Activated CD4-positive, alpha-beta T cell treated with anti-CD3 and anti-CD28 coated beads, Interleukin-2, amount 10 ng/mL, durations not matched to agents 7 days and 5 days (primary cell): Measurements from ENCODE around the gene RGS3. TPM values are rescaled to one million over a fixed set of nuclear protein-coding genes. Genes with fewer than 3 reads are reported as not detected.

ENCODE experiments used
- CTCF ChIA-PET: fragments of 350-600 bp; sonication (Branson Sonifier 250); formaldehyde crosslinking; loops from one replicate; lab custom pipeline; 2021; ENCODE audit warnings: antibody characterized with exemption; lab: Charles Lee
- POLR2A ChIA-PET: fragments of 350-600 bp; sonication (Branson Sonifier 250); formaldehyde crosslinking; loops from one replicate; lab custom pipeline; 2021; ENCODE audit warnings: antibody characterized with exemption; lab: Charles Lee
- DNase-seq: peaks from one replicate; pipeline ENCODE4 v3.0.0-alpha.2; 2020
- H3K27ac Mint-ChIP-seq: one replicate; pipeline ENCODE4 v1.8.0; 2021; ENCODE audit warnings: mild to moderate bottlenecking, moderate library complexity, mixed read lengths
- H3K27me3 Mint-ChIP-seq: one replicate; pipeline ENCODE4 v1.8.0; 2021; ENCODE audit warnings: mixed read lengths
- H3K36me3 Mint-ChIP-seq: one replicate; pipeline ENCODE4 v1.8.0; 2021; ENCODE audit warnings: low read depth, mixed read lengths
- H3K4me1 Mint-ChIP-seq: one replicate; pipeline ENCODE4 v1.8.0; 2021; ENCODE audit warnings: mixed read lengths
- H3K4me3 Mint-ChIP-seq: one replicate; pipeline ENCODE4 v1.8.0; 2021; ENCODE audit warnings: mild to moderate bottlenecking, moderate library complexity, mixed read lengths
- H3K9me3 Mint-ChIP-seq: one replicate; pipeline ENCODE4 v1.8.0; 2021; ENCODE audit warnings: mixed read lengths
- total RNA-seq, 2 experiments: library from RNA; stranded (reverse); gene quantifications; one replicate each; pipeline ENCODE4 v1.2.3, GENCODE V29; 2021

RGS3 gene
- total RNA-seq, 2 experiments from 2014 or later = 41.5 to 41.6 TPM

- POLR2A ChIA-PET = no interaction called here
- H3K27me3 Mint-ChIP-seq = no peaks in the 10 kb centered on the region
- peaks cover 46% of the 10 kb centered on the region for H3K4me1 Mint-ChIP-seq
- peak overlapping the region; percentile 17 for H3K27ac Mint-ChIP-seq
- no peaks in the 10 kb centered on the region for H3K36me3 Mint-ChIP-seq
- DNase-seq = no peak
- no peak overlapping the region for H3K4me3 Mint-ChIP-seq
- no peaks in the 10 kb centered on the region for H3K9me3 Mint-ChIP-seq
- CTCF ChIA-PET = interaction anchor here (1.2 to 1.6 kb wide), 2 partner anchors 9 kb away, joined by 4 to 6 read pairs; no protein-coding TSS in a partner anchor
Measured at GRCh38 chr9:113509463-113509862, 45.9 kb downstream of the RGS3 start.

DNA sequence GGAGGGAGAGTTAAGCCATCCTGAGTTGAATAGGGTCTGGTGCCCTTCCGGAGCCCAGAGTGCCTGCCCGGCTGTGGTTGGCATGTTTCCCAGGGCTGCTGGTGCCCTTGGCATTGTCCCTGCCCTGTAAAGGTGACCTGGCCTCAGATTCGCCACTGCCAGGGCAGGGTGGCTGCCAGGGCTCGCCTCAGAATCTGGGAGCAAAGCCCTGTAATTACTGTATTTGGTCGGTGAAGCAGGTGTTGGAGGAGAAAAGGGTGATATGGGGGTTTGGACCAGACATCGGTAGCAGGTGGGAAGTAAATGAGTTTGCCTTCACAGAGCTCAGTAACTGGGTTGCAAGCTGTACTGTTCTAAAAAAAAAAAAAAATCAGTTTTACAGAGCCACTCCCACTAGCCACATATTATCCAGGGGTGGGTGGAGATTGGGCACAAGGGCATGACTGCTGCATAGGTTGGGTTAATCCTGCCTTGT lies 47.6 kb downstream of the RGS3 start:
- Mint-ChIP-seq H3K36me3 (no peaks in the 10 kb centered on the region), H3K4me1 (peaks cover 55% of the 10 kb centered on the region), H3K27me3 (no peaks in the 10 kb centered on the region), H3K4me3 (no peak overlapping the region), H3K9me3 (no peaks in the 10 kb centered on the region), H3K27ac (peak overlapping the region; percentile 95)
- ChIA-PET CTCF (interaction anchor here (1.2 kb wide), 1 partner anchor 72 kb away, joined by 3 read pairs; no protein-coding TSS in a partner anchor), POLR2A (no interaction called here)
- DNase-seq = no peak

- peaks cover 63% of the 10 kb centered on the region for H3K4me1 Mint-ChIP-seq
- peak overlapping the region; percentile 95 for H3K27ac Mint-ChIP-seq
- H3K9me3 Mint-ChIP-seq = no peaks in the 10 kb centered on the region
- POLR2A ChIA-PET = interaction anchor here (0.8 to 1.6 kb wide), 2 partner anchors 12 to 67 kb away, joined by 3 to 8 read pairs; no protein-coding TSS in a partner anchor
- peak; percentile 73 for DNase-seq
- CTCF ChIA-PET = interaction anchor here (0.6 to 1.4 kb wide), 6 partner anchors 8 to 105 kb away, joined by 3 to 5 read pairs (median 4); no protein-coding TSS in a partner anchor
- no peaks in the 10 kb centered on the region for H3K36me3 Mint-ChIP-seq
- H3K27me3 Mint-ChIP-seq = no peaks in the 10 kb centered on the region
- H3K4me3 Mint-ChIP-seq = peak overlapping the region; percentile 56
Measured at GRCh38 chr9:113511856-113512761, 48.6 kb downstream of the RGS3 start.

DNA sequence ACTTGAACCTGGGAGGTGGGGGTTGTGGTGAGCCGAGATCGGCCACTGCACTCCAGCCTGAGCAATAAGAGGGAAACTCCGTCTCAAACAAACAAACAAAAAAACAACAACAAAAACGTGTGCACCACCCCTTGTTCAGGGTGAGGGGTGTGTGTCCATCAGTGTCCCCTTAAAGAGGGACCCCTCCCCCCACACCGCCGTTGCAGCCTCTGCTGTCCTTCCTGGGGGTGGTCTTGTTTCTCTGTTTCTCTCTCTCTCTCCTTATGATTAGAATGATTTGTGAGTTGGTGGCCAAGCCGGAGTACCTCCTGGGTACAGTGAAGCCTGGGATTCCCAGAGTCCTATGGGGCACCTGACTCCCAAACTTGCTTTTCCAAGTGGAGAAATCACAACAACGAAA lies 49.6 kb downstream of the RGS3 start:
- Mint-ChIP-seq H3K4me3 (peak overlapping the region; percentile 58), H3K27ac (peak overlapping the region; percentile 95), H3K4me1 (peaks cover 71% of the 10 kb centered on the region), H3K9me3 (no peaks in the 10 kb centered on the region), H3K27me3 (no peaks in the 10 kb centered on the region), H3K36me3 (no peaks in the 10 kb centered on the region)
- CTCF ChIA-PET = interaction anchor here (0.6 to 1.4 kb wide), 5 partner anchors 9 to 106 kb away, joined by 3 to 6 read pairs (median 4); no protein-coding TSS in a partner anchor
- POLR2A ChIA-PET = interaction anchor here (1.6 kb wide), 1 partner anchor 66 kb away, joined by 8 read pairs; no protein-coding TSS in a partner anchor
- no peak for DNase-seq

- no peaks in the 10 kb centered on the region for H3K9me3 Mint-ChIP-seq
- peaks cover 72% of the 10 kb centered on the region for H3K4me1 Mint-ChIP-seq
- POLR2A ChIA-PET = no interaction called here
- H3K36me3 Mint-ChIP-seq = no peaks in the 10 kb centered on the region
- peak overlapping the region; percentile 95 for H3K27ac Mint-ChIP-seq
- H3K27me3 Mint-ChIP-seq = no peaks in the 10 kb centered on the region
- peak overlapping the region; percentile 58 for H3K4me3 Mint-ChIP-seq
- DNase-seq = peak; percentile 23
- CTCF ChIA-PET = interaction anchor here (0.9 to 1.4 kb wide), 3 partner anchors 11 to 78 kb away, joined by 3 to 6 read pairs (median 5); no protein-coding TSS in a partner anchor
Measured at GRCh38 chr9:113513536-113513935, 50.0 kb downstream of the RGS3 start.

DNA sequence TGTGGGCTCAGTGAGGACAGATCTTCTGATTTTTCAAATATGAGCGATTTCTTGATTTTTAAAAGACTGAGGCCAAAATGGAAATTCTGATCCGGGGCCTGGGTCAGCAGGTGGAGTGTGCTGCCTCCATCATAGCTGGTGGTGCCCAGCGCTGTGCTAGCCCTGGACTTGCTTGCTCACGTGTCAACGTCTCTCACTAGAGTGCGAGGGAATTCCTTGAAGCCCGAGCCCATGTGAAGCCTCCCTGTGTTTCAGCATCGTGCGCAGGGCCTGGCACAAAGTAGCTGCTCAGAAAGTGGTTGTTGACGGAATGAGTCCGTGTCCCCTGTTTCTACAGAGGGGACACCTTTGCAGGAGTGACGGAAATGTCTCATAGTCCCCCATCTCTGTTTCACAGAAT lies 50.5 kb downstream of the RGS3 start:
- Mint-ChIP-seq H3K4me1 (peaks cover 77% of the 10 kb centered on the region), H3K27me3 (no peaks in the 10 kb centered on the region), H3K27ac (peak overlapping the region; percentile 95), H3K36me3 (no peaks in the 10 kb centered on the region), H3K9me3 (no peaks in the 10 kb centered on the region), H3K4me3 (no peak overlapping the region)
- no peak for DNase-seq
- ChIA-PET CTCF (interaction anchor here (0.9 to 2.0 kb wide), 4 partner anchors 47 to 136 kb away, joined by 3 to 6 read pairs (median 4); no protein-coding TSS in a partner anchor), POLR2A (no interaction called here)

- peaks cover 80% of the 10 kb centered on the region for H3K4me1 Mint-ChIP-seq
- no peak for DNase-seq
- ChIA-PET POLR2A (no interaction called here), CTCF (interaction anchor here (1.4 to 2.0 kb wide), 2 partner anchors 68 to 135 kb away, joined by 3 to 6 read pairs; no protein-coding TSS in a partner anchor)
- peaks cover 3% of the 10 kb centered on the region for H3K36me3 Mint-ChIP-seq
- H3K27ac Mint-ChIP-seq = no peak overlapping the region
- H3K4me3 Mint-ChIP-seq = no peak overlapping the region
- no peaks in the 10 kb centered on the region for H3K27me3 Mint-ChIP-seq
- no peaks in the 10 kb centered on the region for H3K9me3 Mint-ChIP-seq
Measured at GRCh38 chr9:113514748-113515147, 51.2 kb downstream of the RGS3 start.

GRCh38 chr9:113515862-113516261 lies 52.3 kb downstream of the RGS3 start:
- H3K9me3 Mint-ChIP-seq = no peaks in the 10 kb centered on the region
- no peak overlapping the region for H3K27ac Mint-ChIP-seq
- no peak overlapping the region for H3K4me3 Mint-ChIP-seq
- peaks cover 89% of the 10 kb centered on the region for H3K4me1 Mint-ChIP-seq
- no peak for DNase-seq
- H3K36me3 Mint-ChIP-seq = peaks cover 8% of the 10 kb centered on the region
- ChIA-PET CTCF (interaction anchor here (0.9 to 2.0 kb wide), 2 partner anchors 67 to 100 kb away, joined by 3 to 6 read pairs; no protein-coding TSS in a partner anchor), POLR2A (no interaction called here)
- H3K27me3 Mint-ChIP-seq = no peaks in the 10 kb centered on the region

DNA sequence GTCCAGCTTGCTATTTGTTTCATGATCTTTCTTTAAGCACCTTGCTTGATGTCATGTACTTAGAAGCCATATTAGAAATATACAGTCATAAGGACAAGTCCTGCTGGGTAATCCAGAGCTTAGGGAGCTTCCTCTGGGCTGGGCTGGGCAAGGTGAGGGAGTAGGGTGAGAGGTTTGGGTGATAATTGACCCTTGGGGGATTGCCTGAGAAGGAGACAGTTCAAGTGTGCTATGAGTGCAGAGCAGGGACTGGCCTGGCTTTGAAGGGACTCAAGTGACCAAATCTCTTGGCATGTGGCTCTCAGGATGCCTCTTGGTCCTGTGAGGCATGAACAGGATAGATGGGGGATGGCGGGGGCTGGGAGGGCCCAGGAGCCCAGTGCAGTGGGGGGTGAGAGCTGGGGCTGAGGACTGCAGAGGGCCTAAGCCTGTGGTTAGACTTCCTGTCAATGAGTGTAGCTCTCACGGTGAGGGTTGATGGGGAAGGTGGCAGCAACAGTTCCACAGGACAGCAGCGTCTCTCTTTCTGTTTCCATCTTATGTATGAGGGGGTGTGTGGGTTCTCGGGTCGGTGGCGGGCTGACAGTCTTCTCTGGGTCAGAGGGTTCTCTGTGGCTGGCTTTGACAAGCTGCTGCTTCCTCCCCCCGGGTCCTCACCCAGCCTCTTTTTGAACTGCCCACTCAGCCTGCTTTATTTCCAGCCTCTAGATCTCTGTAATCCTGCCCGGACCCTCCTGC lies 53.5 kb downstream of the RGS3 start:
- Mint-ChIP-seq H3K27ac (peak overlapping the region; percentile 94), H3K4me1 (peaks cover 85% of the 10 kb centered on the region), H3K9me3 (no peaks in the 10 kb centered on the region), H3K4me3 (peak overlapping the region; percentile 79), H3K36me3 (peaks cover 8% of the 10 kb centered on the region), H3K27me3 (no peaks in the 10 kb centered on the region)
- POLR2A ChIA-PET = interaction anchor here (0.8 kb wide), 2 partner anchors 62 to 65 kb away, joined by 3 to 6 read pairs; no protein-coding TSS in a partner anchor
- DNase-seq = peak; percentile 77
- CTCF ChIA-PET = interaction anchor here (0.6 to 1.8 kb wide), 11 partner anchors 8 to 314 kb away, joined by 3 to 6 read pairs (median 3); no protein-coding TSS in a partner anchor

DNA sequence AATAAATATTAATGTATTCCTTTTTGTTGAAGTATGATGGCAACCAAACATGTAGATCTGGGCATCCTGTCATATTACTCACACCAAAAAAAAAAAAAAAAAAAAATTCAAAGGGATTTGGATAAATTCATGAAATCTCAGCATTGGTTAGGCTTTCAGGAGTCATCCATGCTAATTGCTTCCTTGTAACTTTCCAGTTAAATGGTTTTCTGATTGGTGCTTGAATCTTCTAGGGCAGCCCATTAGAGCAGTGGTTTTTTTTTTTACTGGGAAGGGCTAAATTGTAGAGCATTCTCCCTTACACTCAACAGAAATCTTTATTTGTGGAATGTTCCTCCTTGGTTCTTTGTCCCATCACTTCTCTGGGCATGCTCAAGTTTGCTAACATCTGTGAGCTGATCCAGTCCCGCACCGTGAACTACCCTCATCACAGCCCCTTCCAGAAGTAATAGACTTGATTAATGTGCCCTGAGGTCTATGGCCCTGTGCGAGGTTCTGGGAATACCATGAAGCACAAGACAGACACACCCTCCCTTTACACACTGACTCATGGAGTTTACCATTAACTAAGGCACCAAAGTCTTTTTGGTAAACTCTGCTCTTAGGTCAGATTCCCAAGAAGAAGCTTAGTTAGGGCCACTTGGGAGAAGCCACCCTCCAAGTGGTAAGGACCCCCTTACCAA lies 56.0 kb downstream of the RGS3 start:
- Mint-ChIP-seq H3K4me1 (peaks cover 85% of the 10 kb centered on the region), H3K36me3 (peaks cover 25% of the 10 kb centered on the region), H3K27ac (no peak overlapping the region), H3K9me3 (no peaks in the 10 kb centered on the region), H3K4me3 (no peak overlapping the region), H3K27me3 (no peaks in the 10 kb centered on the region)
- ChIA-PET POLR2A (no interaction called here), CTCF (interaction anchor here (0.6 to 1.9 kb wide), 5 partner anchors 16 to 486 kb away, joined by 4 to 6 read pairs (median 5); no protein-coding TSS in a partner anchor)
- no peak for DNase-seq

DNA sequence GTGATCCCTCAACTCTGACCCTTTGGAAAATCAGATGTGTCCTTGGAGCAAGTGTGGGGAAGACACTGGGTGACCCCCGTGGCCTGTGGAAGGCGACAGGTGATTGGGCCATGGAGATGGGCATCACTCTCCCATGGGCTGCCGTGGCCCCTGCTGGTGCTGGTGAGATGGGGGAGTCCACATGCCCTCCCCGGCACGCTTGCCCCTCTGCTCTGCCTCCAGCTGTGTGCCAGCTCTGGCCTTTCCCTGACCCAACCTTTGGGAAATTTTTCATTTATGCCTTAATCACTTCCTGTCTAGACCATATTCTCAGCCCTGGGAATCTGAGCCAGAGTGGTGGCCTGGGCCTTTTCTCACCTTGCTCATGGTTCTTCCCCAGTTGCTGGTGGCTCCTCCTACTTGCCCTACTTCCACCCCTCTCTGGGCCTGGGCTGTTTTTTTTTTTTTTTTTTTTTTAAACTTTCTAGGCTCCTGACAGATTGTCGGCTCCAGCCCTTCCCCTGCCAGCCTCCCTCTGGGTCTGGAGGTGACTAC lies 56.6 kb downstream of the RGS3 start:
- ChIA-PET CTCF (interaction anchor here (0.6 to 1.7 kb wide), 3 partner anchors 16 to 487 kb away, joined by 5 to 6 read pairs (median 5); no protein-coding TSS in a partner anchor), POLR2A (no interaction called here)
- DNase-seq = peak; percentile 30
- Mint-ChIP-seq H3K36me3 (peaks cover 29% of the 10 kb centered on the region), H3K4me3 (peak overlapping the region; percentile 47), H3K9me3 (no peaks in the 10 kb centered on the region), H3K4me1 (peaks cover 87% of the 10 kb centered on the region), H3K27ac (peak overlapping the region; percentile 71), H3K27me3 (no peaks in the 10 kb centered on the region)
